SK-N-DZ (cell line): ENCODE measurements around the gene NIPA2.
A peak's percentile ranks its signal among the peaks of the same experiment; 100 is the strongest.

Experiments used
- DNase-seq: peaks from one replicate; pipeline ENCODE4 v3.0.0-alpha.2; 2015; ENCODE audit warnings: low spot score

NIPA2 gene

GRCh38 chr15:22839046-22839695 lies 705 bp downstream of the NIPA2 start:
- no peak for DNase-seq

GRCh38 chr15:22844421-22845288 lies 6.2 kb downstream of the NIPA2 start:
- DNase-seq, result no peak

GRCh38 chr15:22845289-22845900 lies 6.9 kb downstream of the NIPA2 start:
- DNase-seq, result peak; percentile 17

DNA sequence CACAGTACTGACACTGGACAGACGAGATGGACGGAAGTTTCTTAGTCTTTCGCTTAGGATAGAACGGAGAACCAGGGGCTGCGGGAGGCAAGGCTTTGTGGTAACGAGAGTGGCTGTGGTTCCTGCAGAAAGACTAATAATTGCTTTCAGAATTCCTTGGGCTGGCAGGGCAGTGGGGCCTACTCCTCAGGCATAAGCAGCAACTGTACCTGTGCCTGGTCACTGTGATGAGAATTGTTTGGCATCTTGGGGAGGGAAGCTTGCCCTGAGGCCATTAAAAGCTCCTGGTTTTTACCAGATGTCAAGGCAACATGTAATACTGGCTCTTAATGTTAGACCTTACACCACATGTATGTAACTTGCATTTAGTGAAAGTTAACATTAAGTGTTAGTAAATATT lies 7.6 kb downstream of the NIPA2 start:
- no peak for DNase-seq

- no peak for DNase-seq
These were observed 11.6 kb downstream of the NIPA2 start for GRCh38 chr15:22850055-22850454.

- DNase-seq, result no peak
These were observed 13.0 kb downstream of the NIPA2 start for GRCh38 chr15:22851513-22851912.

GRCh38 chr15:22855791-22856190 lies 17.3 kb downstream of the NIPA2 start:
- DNase-seq, result no peak

GRCh38 chr15:22856659-22857058 lies 18.2 kb downstream of the NIPA2 start:
- DNase-seq, result no peak

GRCh38 chr15:22861161-22861560 lies 22.7 kb downstream of the NIPA2 start:
- no peak for DNase-seq

DNA sequence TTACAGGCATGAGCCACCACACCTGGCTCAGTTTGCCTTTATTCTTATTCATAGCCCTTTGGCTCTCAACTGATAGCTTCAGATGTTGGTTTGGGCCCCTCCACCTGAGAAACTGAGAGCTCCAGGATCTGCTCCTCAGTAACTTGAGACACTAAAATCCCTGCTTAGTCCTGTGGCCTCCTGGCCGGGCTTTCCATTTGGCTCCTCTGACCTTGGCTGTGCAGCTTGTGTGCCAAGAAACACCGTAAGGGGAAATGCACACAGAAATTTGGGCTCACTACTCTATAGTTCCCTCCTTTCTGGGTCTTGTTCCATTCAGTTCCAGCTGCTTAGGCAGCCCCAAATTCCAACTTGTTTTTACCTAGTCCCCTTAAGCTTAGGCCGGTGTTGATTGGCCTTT lies 24.9 kb downstream of the NIPA2 start:
- DNase-seq, result no peak

DNA sequence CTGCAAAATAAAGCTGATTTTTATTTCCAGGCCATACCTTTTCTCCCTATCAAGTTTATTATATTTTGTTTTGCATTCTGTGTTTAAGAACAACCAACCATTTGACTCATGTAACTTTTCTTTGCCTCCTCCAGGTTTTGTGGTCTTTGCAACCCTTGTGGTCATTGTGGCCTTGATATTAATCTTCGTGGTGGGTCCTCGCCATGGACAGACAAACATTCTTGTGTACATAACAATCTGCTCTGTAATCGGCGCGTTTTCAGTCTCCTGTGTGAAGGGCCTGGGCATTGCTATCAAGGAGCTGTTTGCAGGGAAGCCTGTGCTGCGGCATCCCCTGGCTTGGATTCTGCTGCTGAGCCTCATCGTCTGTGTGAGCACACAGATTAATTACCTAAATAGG lies 27.6 kb downstream of the NIPA2 start:
- no peak for DNase-seq

GRCh38 chr15:22867886-22868285 lies 29.4 kb downstream of the NIPA2 start:
- DNase-seq, result no peak

GRCh38 chr15:22868495-22868894 lies 30.0 kb downstream of the NIPA2 start:
- DNase-seq, result no peak

DNA sequence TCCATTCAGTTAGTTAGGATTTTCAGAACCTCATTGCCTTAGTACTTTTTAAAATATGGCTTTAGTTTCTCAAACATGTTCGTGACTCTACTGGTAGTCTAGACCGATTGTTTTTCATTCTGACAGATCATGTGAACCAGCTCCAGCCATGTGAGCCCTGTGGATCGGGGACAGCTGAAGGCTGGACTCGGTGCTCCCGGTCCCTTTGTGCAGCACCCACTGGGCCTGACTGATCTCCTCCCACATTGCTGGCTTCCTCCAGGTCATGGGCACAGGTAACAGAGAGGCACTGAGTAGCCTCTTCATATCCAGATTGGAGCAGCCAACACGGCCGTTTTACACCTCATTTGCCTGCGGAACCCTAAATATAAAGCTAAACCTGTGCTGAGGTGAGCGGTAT lies 30.5 kb downstream of the NIPA2 start:
- DNase-seq, result no peak

DNA sequence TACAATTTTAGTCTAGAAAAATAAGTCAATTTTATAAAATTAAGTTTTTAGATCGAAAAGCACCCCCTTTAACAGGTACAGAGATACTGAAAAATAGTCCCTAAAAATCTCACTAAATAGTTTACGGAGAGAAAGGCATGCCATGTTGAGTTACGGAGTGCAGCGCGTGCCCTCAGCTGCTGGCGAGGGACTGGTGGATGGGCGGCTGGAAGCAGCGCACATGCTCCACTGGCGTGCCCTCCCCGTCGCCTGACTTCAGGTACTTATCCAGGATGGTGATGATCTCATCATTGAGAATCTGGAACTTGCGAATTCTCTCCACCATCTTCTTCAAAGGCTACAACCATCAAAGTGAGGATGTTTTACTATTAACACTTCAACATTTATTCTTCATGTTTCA lies 31.4 kb downstream of the NIPA2 start:
- no peak for DNase-seq

DNA sequence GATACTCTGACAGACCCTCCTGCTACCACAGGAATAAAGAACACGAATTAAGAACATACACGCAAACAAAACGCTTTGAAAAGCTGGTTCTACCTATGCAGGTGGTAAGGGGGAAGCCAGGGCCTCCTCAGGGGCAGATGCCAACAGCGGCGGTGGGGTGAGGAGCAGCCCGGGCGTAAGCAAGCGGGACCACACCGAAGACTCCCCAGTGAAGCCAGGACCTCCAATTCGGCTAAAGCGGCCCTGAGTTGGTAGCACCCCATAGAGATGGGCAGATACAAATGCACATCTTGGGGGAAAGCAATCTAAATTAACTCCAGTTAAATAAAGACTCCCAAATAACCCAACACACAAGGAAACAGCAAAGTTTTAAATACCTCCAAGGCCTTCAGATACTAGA lies 32.4 kb downstream of the NIPA2 start:
- no peak for DNase-seq

DNA sequence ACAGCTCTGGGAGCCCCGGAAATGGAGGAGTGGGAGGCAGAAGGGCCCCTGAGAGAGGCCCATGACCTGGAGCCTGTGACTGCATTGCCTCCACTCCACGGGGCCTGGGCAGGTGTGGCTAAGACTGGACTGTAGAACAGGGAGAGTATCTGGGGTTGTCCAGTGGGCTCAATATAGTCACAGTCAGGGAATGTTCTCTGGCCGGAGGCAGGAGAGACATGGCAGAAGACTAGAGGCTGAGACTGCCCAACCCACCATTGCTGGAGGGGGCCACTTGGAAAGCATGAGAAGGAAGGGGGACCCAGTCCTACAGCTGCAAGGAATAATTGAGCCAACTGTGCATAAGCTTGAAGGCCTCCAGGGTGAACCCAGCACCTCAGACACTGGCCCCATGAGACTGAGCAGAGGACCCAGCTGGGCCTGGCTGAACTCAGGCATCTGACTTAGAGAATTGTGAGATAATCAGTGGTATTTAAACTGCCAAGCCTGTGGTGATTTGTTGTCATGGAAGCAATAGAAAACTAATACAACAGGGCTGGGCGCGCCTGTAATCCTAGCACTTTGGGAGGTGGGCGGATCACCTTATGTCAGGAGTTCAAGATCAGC lies 33.1 kb downstream of the NIPA2 start:
- DNase-seq, result no peak

DNA sequence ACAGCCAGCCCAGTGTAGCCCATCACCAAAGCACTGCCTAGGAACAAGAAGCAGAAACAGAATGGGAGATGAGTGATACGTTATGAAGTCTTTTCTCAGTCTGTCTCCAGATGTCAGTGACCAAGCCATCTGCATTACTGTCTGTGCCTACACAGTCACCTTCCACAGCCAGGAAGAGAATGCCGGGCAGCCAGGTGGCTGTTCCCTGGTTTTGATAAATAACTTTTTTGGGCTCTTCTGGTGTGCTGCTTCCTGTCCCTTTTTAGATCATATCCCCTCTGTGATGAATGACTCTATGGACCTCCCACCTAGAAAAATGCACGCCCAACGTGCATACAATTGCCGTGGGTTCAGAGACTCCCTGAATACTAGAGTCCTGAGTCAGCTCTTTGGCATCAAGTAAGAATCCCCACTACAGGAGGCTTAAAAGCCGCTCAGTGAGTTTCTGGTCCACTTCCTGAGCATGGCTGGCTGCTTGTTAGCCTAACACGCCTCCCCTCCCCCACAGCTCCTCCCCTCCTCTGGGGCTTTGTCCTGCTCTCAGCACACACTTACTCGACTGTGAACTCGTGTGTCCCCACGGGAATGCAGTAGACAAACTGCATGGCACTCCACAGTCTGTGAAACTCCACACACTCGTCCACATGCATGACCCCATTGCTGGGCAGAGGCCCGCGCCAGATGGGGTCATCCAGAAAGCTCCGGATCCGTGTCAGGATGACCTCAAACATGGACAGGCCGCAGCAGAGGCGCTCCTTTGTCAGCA lies 34.7 kb downstream of the NIPA2 start:
- DNase-seq, result no peak

DNA sequence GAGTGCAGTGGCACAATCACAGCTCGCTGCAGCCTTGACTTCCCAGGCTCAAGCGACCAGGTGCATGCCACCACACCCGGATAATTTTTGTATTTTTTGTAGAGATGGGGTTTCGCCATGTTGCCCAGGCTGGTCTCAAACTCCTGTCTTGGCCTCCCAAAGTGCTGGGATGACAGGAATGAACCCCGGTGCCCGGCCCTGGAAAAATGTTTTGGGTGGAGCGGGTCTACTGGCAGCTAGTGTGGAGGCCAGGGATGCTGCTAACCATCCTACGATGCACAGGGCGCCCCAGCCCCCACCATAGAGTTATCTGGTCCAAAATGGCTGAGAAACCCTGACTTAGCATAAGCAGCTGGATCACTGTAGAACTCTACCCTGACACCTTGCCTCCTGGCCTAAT lies 35.4 kb downstream of the NIPA2 start:
- DNase-seq, result no peak

- no peak for DNase-seq
These were observed 35.8 kb downstream of the NIPA2 start for GRCh38 chr15:22874256-22874655.

DNA sequence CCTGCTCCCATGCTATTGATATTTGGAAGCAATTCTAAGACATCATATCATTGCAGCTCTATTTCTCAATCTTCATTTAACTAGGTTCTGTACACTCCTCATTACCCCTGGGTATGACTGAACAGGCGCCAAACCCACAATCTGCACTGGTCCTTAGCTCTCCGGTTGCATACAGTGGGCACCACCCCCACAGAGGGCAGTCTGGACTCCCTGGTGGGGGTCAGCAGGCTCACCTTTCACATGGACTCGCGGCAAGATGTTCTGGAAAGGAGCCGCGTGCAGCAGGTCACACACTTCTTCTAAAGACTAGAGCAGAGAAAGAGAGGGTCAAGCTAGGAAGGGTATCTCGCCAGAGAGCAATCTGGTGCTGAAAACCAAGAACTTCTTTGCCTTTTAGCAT lies 36.5 kb downstream of the NIPA2 start:
- no peak for DNase-seq

DNA sequence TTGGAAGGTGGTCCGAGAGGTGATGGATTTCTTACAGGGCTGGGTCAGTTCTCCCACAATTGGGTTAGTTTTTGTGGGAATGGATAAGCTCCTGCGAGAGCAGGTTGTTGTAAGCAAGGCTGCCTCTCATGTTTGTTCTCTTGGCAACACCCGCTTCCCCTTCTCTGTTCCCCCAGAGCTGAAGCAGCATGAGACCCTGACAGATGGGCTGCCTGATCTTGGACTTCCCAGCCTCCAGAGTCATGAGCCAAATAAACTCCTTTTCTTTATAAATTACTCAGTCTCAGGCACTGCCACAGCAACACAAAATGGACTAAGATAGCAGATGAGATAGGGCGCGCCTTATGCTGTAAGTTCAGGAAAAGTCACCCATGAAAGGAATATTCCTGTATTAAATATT lies 38.7 kb downstream of the NIPA2 start:
- DNase-seq, result no peak
